HG03039 (cell line): Measurements from ENCODE around the gene B3GNT9.

Source experiments
- ATAC-seq: cut with Tn5 transposase; IDR thresholded peaks from one replicate; pipeline ENCODE4 v1.9.1; 2021; ENCODE audit warnings: mild to moderate bottlenecking, moderate library complexity; ENCODE audit not compliant: unreplicated experiment

B3GNT9 gene

DNA sequence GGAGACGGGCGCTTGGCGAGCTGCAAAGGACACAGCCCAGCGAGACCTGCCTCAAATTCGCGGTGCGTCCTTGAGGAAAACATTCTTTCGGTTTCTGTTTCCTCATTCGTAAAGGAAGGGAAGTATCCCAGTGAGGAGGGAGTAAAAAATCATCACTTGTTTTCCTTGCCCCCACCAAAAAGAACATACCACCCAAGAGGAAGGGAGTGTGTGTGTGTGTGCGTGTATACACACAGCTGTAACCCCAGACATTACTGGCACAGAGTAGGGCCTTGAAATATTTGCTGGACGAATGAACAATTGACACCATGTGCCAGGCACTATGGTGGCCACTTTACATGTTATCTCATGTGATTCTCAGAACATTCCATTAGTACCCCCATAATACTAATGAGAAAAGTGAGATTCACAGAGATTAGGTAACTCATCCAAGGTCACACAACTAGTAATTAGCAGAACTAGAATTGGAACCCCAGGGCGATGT lies 34.9 kb upstream of the B3GNT9 start:
- ATAC-seq, result no peak

- ATAC-seq, result no peak
These were observed 34.3 kb upstream of the B3GNT9 start for GRCh38 chr16:67184995-67185650.

DNA sequence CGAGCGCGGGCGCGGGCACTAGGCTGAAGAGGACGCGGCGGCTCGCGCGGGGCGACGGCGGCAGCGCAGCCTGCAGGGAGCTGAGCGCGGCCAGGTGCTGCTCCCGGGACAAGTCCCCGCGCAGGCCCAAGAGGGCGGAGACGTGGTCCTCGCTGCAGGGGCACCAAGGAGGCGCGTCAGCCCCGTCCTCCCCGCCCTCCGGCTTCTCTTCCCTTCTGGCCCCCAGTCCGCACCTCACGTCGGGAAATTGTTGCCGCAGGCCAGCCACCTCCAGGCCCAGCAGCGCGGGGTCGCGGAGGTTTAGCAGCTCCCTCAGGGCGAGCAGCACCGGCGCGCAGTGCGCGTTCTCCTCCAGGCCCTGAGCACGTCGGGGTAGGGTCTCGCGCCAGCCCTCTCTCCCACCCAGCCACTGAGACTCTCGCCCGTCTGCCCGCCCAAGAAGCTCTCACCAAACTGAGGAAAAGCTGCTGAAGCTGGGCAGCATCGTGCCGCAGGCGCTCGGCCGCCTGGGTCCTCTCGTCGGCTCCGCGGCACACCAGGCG lies 33.7 kb upstream of the B3GNT9 start:
- no peak for ATAC-seq

- ATAC-seq, result peak; percentile 86
These were observed 33.0 kb upstream of the B3GNT9 start, which contains the start of gene MATCAP1 for GRCh38 chr16:67183627-67184452. Gene MATCAP1 (minus strand): TSS chr16:67183963. CDS start chr16:67180610, 3,353 bp downstream.

GRCh38 chr16:67183284-67183626 lies 32.5 kb upstream of the B3GNT9 start:
- ATAC-seq, result no peak

DNA sequence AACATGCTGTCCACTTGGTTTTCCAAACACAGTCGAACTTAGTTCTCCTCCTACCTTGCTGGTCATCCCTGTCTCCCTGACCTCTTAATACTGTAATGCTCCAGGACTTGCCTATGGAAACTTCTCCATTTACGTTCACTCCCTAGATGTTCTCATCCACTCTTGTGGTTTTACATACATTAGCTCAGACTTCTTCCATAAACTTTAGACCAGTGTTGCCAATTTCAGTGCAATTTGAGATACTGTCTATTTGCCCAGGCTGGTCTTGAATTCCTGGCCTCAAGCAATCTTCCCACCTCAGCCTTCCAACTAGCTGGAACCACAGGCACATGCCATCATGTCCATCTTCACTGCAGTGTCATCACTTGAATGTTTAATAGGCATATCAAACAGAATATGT lies 31.5 kb upstream of the B3GNT9 start:
- ATAC-seq, result no peak

- no peak for ATAC-seq
These were observed 30.5 kb upstream of the B3GNT9 start for GRCh38 chr16:67181346-67181745.

- no peak for ATAC-seq
These were observed 29.4 kb upstream of the B3GNT9 start for GRCh38 chr16:67180166-67180565.

DNA sequence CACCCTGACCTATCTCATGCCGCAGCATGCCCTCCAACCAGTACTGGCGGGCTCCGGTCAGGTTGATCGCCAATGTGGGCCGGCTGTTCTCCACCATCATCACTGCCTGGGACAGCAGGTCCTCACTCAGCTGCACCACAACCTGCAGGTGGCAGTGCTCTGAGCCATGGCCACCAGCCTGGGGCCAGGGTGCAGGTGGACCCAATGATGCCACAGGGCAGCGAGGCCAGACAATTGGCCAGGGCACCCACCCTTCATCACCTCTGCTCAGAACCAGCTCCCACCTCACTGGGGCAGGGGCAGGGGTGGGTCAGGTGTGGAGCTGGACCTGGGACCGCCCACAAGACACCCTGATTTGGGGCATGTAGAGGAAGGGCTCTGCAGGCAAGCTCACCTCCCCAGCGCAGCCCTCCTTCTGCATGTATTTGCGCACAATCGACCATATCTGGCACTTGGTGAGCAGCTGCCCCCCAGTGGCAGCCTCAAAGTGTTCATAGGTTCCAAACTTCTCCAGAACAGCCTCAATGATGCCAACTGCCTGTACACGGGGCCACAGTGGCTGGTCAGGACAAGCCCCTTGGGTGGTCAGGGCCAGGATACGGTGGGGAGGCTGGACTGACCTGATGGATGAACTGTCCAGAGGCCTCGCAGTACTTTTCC lies 28.8 kb upstream of the B3GNT9 start:
- no peak for ATAC-seq

- no peak for ATAC-seq
These were observed 27.2 kb upstream of the B3GNT9 start for GRCh38 chr16:67177743-67178699.

GRCh38 chr16:67176662-67177061 lies 25.9 kb upstream of the B3GNT9 start:
- ATAC-seq, result no peak

DNA sequence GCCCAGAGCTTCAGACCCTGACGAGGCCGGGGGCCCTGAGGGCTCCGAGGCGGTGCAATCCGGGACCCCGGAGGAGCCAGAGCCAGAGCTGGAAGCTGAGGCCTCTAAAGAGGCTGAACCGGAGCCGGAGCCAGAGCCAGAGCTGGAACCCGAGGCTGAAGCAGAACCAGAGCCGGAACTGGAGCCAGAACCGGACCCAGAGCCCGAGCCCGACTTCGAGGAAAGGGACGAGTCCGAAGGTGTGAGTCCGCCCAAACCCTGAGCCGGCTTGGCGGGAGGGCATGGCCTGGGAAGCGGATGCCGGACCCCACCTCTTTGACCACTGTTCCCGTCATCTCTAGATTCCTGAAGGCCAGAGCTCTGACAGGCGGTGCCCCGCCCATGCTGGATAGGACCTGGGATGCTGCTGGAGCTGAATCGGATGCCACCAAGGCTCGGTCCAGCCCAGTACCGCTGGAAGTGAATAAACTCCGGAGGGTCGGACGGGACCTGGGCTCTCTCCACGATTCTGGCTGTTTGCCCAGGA lies 24.0 kb upstream of the B3GNT9 start:
- no peak for ATAC-seq

GRCh38 chr16:67173808-67174705 lies 23.3 kb upstream of the B3GNT9 start:
- ATAC-seq, result no peak

DNA sequence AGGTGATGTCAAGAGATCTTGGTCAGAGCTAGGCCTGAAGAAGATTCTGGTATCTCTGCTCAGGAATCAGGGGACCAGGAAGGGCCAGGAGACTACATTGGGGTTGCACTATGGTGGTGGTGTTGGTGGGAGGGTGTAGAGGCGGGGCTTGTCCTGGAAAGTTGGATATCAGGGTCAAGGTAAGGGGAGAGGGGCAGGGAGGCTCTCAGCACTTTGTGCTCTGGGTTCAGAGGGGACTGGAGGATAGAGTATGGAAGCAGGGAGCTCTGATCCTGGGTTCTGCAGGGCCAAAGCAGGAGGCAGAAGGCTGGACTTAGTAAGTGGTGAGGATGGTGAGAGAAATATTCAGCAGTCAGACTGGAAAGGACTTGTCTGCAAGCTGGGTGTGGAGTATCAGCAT lies 22.5 kb upstream of the B3GNT9 start:
- ATAC-seq, result no peak

- ATAC-seq, result peak; percentile 12
These were observed 20.3 kb upstream of the B3GNT9 start for GRCh38 chr16:67170949-67171649.

GRCh38 chr16:67170168-67170948 lies 19.6 kb upstream of the B3GNT9 start, which contains the start of gene NOL3:
Gene NOL3 (plus strand): TSS chr16:67170538.
- ATAC-seq, result peak; percentile 33

DNA sequence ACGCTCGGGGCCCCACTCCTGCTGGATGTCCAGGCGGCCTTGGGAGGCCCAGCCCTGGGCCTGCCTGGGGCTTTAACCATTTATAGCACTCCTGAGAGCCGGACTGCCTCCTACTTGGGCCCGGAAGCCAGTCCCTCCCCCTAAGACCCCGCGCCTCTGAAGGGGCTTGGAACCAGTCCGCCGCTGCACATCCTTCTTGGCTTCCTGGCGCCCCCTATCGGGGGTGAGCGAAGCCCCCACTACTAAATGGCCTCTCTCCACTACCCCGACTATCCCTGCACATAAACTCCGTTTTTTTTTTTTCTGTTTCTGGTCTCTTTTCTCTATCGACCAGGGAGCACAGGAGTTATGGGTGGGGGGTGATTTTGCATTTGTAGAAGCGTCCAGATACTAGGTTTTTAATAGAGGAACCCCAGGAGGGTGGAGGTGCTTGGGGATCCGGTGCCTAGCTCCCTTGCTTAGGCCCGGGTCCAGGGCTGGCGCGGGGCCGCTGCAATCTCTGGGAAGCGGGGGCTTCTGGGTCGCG lies 18.9 kb upstream of the B3GNT9 start:
- no peak for ATAC-seq
